ENCODE measurements around the gene MRFAP1. TPM values are rescaled to one million over a fixed set of nuclear protein-coding genes. Genes with fewer than 3 reads are reported as not detected.
A peak's percentile ranks its signal among the peaks of the same experiment; 100 is the strongest.

The MRFAP1 gene
- total RNA-seq, 4 donors from 2014 or later = 147 to 234 (median 186) TPM

DNA sequence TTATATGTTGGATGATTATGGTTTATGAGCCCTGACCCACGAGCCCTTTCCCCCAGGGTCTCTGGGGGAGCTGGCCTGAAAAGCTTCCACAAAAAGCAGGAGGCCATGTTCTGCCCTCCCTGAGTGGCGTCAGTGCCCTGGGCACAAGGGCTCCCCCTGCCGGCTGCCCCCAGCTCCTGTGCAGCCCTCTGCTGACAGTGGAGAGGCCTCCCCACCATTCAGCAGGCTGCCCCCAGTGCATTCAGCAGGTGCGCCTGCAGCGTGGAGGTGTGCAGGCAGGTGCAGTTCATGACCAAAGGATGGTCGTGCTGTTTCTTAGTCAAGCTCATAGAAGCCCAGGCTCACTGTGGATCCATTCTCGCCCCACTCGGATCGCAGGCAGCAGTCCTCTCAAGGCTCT is 40.7 kb downstream of the MRFAP1 start:
- WGBS, 2 donors = no CpG with 5 or more reads among the region's 9 CpGs
- Histone ChIP-seq H3K4me3 (no peak overlapping the region), H3K36me3 (peaks cover 0 to 15% (median 0%) of the 10 kb centered on the region in 3 donors), H3K27me3 (no peaks in the 10 kb centered on the region), H3K9me3 (no peaks in the 10 kb centered on the region), H3K27ac (no peak overlapping the region), H3K4me1 (peaks cover 7 to 17% (median 12%) of the 10 kb centered on the region in 3 donors)
- no peak for TF ChIP-seq POLR2A (IDR thresholded peaks at IDR 0.05)
- TF ChIP-seq, protein P1, sequence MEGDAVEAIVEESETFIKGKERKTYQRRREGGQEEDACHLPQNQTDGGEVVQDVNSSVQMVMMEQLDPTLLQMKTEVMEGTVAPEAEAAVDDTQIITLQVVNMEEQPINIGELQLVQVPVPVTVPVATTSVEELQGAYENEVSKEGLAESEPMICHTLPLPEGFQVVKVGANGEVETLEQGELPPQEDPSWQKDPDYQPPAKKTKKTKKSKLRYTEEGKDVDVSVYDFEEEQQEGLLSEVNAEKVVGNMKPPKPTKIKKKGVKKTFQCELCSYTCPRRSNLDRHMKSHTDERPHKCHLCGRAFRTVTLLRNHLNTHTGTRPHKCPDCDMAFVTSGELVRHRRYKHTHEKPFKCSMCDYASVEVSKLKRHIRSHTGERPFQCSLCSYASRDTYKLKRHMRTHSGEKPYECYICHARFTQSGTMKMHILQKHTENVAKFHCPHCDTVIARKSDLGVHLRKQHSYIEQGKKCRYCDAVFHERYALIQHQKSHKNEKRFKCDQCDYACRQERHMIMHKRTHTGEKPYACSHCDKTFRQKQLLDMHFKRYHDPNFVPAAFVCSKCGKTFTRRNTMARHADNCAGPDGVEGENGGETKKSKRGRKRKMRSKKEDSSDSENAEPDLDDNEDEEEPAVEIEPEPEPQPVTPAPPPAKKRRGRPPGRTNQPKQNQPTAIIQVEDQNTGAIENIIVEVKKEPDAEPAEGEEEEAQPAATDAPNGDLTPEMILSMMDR (IDR thresholded peaks at IDR 0.05) = peak in 2 of 6 experiments; percentile 18 to 48
- DNase-seq = no peak
- intact Hi-C loops (cut with DNase I) = no loop called here

DNA sequence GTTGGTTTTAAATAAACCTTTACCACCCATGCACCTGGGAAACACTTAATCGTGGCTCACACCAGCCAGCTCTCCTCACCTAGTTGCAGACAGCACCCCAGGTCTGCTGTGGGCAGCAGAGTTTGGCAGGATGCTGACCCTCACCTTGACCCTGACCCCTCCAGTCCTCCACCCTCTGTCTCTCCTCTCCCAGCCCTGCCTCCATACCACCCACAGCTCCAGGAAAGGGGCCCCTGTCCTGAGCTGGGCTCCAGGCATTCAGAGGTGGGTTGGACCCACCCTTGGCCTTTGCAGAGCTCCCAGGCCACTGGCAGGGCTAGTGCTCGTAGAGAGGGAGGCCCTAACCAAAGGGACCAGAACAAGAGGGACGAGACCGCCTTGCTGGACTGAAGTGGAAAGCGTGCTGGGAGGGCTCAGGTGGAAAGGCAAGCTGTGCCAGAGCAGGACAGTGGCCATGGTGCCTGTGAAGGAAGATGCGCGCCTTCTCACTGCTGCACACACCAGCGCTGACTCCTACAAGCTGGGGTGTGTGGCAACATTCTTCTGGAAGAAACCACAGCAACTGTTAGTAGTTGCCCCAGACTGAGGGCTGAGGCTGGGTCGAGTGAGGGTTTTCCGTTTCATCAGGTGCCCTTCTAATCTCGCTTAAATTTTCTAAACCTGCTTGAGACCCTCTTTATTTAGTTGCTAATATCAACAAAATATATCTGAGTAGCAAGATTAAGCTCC is 42.5 kb downstream of the MRFAP1 start:
- Histone ChIP-seq H3K9me3 (no peaks in the 10 kb centered on the region), H3K4me3 (no peak overlapping the region), H3K27ac (no peak overlapping the region), H3K36me3 (no peaks in the 10 kb centered on the region), H3K27me3 (no peaks in the 10 kb centered on the region), H3K4me1 (peaks cover 0 to 7% (median 2%) of the 10 kb centered on the region in 3 donors)
- TF ChIP-seq, protein P1 (IDR thresholded peaks at IDR 0.05) = no peak
- no peak for TF ChIP-seq POLR2A (IDR thresholded peaks at IDR 0.05)
- no peak for DNase-seq
- 55 to 81% methylated on average over 5 to 10 of the region's 11 CpGs for WGBS, 2 donors
- intact Hi-C loops (cut with DNase I) = no loop called here

DNA sequence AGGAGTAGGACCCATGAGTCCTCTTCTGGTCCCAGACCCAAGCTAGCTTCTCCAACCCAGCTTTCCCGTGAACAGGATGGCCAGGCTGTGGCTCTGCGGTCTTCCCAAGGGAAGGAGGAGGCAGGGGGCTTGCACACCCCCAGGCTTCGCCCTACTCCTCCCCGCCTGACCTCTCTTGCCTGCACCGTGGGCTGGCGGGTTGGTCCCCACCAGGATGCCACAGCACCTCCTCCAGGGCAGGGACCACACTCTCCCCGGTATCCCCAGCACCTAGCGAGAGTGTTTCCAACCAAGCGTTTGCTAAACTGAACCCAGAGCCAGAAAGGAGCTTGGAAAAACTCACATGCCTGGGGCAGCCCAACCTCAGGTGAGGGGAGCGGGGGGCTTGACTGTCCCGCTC is 44.2 kb downstream of the MRFAP1 start:
- Histone ChIP-seq H3K27me3 (no peaks in the 10 kb centered on the region), H3K36me3 (no peaks in the 10 kb centered on the region), H3K4me3 (no peak overlapping the region), H3K27ac (no peak overlapping the region), H3K9me3 (no peaks in the 10 kb centered on the region), H3K4me1 (peaks cover 10 to 23% (median 17%) of the 10 kb centered on the region in 3 donors)
- TF ChIP-seq POLR2A (IDR thresholded peaks at IDR 0.05) = no peak
- TF ChIP-seq, protein P1 (IDR thresholded peaks at IDR 0.05) = no peak
- 94 to 100% methylated on average over 2 to 3 of the region's 11 CpGs for WGBS, 2 donors
- no peak for DNase-seq
- intact Hi-C loops (cut with DNase I) = no loop called here

DNA sequence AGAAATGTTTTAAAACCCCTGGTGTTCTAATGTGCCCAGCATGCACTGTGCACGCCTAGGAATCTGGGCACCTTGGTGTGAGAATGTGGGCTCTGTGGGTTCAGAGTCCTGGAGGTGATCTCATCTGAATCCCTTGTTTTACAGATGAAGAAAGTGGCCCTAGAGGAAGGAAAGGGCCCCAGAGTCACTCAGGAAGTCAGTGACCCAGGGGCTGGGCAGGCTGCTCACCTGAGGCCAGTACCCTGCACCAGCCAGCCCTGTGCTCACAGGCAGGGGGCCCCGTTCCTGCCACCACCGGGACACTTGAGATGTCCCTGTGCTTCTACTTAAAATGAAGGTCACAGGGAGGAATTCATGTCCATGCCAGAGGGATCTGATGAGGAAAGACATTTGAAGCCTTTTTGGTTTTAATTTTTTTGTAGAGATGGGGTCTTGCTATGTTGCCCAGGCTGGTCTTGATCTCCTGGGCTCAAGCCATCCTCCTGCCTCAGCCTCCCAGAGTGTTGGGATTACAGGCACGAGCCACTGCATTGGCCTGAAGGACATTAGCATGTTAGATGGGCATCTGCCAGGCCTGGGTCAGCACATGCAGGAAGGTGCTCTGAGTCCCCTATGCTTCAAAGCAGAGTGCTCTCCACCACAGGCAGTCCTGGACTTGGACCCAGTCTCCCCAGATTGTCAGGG is 45.8 kb downstream of the MRFAP1 start:
- intact Hi-C loops (cut with DNase I) = no loop called here
- no peak for DNase-seq
- peaks cover 10 to 36% (median 22%) of the 10 kb centered on the region in 3 donors for H3K4me1 ChIP-seq
- no peak overlapping the region for H3K4me3 ChIP-seq
- H3K27ac ChIP-seq = no peak overlapping the region
- H3K27me3 ChIP-seq = no peaks in the 10 kb centered on the region
- no peaks in the 10 kb centered on the region for H3K9me3 ChIP-seq
- H3K36me3 ChIP-seq = no peaks in the 10 kb centered on the region
- TF ChIP-seq, protein P1 (IDR thresholded peaks at IDR 0.05) = no peak
- WGBS, 2 donors = 54 to 74% methylated on average over 3 to 4 of the region's 4 CpGs

All from esophagus squamous epithelium (tissue), 5 donors.